Panc1 (cell line): ENCODE data around the gene IQCN.

Experiments used
- POLR2AphosphoS5 ChIP-seq: IDR thresholded peaks from 2 replicates; pipeline ENCODE4 v1.6.1; 2012; ENCODE audit warnings: mild to moderate bottlenecking, low read depth, low read length, moderate library complexity
- SIN3A ChIP-seq: IDR thresholded peaks from 2 replicates; pipeline ENCODE4 v1.6.1; 2012; ENCODE audit warnings: low read depth, mild to moderate bottlenecking, low read length, moderate library complexity, borderline replicate concordance; ENCODE audit not compliant: insufficient read depth

- TF ChIP-seq SIN3A (no peak), POLR2AphosphoS5 (no peak)
Measured at GRCh38 chr19:18308948-18309325, 34.7 kb upstream of the IQCN start.
